Activated gamma-delta T cell treated with Interleukin-2 at 50 U/mL for 16 hours (primary cell): Measurements from ENCODE around the gene ULK4.
"Not testable (repeated sequence)": the region's sequence is repeated elsewhere in the genome, so short reads cannot be mapped to it uniquely, and the experiment has no call there.

ENCODE experiments used
- DNase-seq: peaks from one replicate; pipeline ENCODE4 v3.0.0-alpha.2; 2020

ULK4 gene

GRCh38 chr3:41418961-41419691 lies 542.8 kb downstream of the ULK4 start:
- DNase-seq: peak; percentile 5

GRCh38 chr3:41417574-41417973 lies 544.3 kb downstream of the ULK4 start:
- no peak for DNase-seq

- no peak for DNase-seq
Observed at GRCh38 chr3:41411065-41411464, 550.8 kb downstream of the ULK4 start.

- no peak for DNase-seq
Observed at GRCh38 chr3:41405466-41405865, 556.4 kb downstream of the ULK4 start.

DNA sequence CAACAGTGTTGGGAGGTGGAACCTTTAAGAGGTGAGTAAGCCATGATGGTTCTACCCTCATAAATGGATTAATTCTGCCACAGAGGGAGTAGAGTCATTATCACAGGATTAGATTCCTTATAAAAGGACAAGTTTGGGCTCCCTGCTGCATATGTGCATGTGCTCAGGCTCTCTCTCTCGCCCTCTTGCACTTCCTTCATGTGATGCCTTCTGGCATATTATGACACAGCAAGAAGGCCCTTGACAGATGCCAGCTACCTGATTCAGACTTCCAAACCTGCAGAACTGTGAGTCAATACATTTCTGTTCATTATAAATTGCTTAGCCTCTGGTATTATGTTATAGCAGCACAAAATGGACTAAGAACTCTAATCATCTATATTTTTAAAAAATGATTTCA lies 557.3 kb downstream of the ULK4 start:
- DNase-seq: no peak

GRCh38 chr3:41394896-41395295 lies 567.0 kb downstream of the ULK4 start:
- no peak for DNase-seq

DNA sequence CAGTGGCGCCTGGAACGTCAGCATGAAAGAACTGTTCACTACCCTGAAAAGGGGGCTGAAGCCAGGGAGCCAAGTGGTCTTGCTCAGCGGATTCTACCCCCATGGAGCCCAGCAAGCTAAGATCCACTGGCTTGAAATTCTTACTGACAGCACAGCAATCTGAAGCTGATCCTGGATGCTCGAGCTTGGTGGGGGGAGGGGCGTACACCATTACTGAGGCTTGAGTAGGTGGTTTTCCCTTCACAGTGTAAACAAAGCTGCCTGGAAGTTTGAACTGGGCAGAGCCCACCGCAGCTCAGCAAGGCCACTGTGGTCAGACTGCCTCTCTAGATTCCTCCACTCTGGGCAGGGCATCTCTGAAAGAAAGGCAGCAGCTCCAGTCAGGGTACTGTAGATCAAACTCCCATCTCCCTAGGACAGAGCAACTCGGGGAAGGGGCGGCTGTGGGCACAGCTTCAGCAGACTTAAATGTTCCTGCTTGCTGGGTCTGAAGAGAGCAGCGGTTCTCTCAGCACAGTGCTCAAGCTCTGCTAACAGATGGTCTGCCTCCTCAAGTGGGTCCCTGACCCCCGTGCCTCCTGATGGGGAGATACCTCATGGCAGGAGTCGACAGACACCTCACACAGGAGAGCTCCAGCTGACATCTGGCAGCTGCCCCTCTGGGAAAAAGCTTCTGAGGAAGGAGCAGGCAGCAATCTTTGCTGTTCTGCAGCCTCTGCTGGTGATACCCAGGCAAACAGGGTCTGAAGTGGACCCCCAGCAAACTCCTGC lies 591.0 kb downstream of the ULK4 start:
- not testable (repeated sequence) for DNase-seq

DNA sequence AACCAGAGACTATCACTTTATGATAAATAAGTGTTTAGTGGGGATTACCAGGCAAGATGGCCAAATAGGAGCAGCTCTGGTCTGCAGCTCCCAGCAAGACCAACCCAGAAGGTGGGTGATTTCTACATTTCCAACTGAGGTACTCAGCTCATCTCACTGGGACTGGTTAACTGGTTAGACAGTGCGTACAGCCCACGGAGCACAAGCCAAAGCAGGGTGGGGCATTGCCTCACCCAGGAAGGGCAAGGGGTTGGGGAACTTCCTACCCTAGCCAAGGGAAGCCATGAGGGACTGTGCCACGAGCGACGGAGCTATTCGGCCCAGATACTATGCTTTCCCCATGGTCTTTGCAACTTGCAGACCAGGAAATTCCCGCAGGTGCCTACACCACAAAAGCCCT lies 591.6 kb downstream of the ULK4 start:
- no peak for DNase-seq

- no peak for DNase-seq
Observed at GRCh38 chr3:41369838-41370237, 592.1 kb downstream of the ULK4 start.

GRCh38 chr3:41365973-41366372 lies 595.9 kb downstream of the ULK4 start:
- no peak for DNase-seq

DNA sequence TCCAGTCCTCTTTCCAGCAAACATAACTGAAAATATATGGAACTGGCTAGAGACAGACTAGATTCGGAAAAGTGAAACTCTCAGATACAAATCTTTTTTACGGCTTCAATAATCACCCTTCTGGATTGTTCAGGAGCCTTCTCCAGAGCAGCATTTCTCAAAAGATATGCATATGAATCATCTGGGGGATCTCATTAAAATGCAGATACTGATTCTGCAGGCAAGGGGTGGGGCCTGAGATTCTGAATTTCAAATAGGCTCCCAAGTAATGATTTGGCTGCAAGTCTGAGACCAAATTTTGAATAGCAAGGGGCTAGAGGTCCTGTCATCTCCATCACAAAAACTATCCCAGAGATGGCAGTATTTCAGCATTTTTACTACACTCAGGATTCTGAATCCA lies 597.2 kb downstream of the ULK4 start:
- no peak for DNase-seq

DNA sequence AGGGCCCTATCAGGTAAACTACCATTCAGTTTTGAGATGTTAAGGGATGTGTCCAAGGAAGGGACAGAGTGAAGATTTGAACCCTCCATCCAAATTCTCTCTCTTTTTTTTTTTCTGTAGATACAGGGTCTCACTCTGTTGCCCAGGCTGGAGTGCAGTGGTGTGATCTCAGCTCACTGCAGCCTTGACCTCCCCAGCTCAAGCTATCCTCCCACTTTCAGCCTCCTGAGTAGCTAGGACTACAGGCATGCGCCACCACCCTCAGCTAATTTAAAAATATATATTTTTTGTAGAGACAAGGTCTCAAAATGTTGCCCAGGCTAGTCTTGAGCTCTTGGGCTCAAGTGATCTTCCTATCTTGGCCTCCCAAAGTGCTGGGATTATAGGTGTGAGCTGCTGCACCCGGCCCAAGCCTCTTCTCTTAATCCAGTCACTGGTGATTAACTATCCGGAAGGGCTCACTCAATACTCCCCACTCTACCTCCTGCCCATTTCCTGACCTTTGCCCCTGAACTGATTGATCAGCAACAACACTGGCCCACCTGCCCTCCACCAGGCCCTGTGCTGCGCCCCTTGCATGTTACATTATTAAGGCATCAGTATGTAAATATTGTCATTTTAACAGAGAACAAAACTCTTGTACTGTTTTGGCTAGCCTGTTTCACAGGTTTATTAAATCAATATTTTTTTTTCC lies 597.9 kb downstream of the ULK4 start:
- no peak for DNase-seq

DNA sequence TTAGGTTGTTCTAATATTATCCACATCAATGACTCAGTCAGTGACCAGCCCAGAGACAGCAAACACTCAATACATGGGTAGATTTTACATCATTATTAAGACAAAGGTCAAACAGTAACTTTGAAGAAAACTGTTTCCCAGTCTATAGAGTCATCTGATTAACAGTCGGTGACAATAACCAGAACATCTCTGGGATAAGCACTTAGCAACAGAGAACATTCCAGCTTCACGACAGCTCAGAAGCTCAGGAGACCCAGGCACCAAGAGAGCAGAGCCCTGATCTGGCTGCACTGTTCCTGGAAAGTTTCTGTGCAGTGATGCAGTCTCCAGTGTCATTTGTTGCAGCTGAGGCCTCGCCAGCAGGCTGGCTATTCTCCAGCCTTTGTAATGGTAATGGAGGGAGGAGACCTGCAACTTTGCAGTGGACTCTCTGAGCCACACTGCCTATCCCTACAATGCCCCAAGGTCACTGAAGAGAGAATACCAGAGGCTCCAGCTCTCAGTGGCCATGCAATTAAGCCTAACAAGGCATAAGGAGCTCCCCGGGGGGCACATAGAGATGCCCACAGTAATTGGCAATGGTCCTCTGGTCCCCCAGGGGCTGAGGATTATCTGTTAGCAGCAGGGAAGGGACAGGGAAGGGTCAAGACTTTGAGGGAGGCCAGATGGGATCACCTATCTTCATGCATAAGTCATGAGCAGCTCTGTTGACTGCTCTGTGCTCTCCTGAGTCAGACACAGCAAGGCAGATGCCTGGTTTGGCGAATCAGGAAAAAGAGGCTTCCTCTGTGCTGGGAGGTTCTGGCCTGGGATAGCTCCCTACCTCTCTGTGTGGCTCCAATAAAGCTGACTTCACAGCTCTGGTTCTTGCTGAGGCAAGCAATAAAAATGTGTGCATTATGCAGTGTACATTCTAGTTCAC lies 599.0 kb downstream of the ULK4 start:
- no peak for DNase-seq

- DNase-seq: no peak
Observed at GRCh38 chr3:41357271-41357670, 604.6 kb downstream of the ULK4 start.

GRCh38 chr3:41356775-41357174 lies 605.1 kb downstream of the ULK4 start:
- no peak for DNase-seq

DNA sequence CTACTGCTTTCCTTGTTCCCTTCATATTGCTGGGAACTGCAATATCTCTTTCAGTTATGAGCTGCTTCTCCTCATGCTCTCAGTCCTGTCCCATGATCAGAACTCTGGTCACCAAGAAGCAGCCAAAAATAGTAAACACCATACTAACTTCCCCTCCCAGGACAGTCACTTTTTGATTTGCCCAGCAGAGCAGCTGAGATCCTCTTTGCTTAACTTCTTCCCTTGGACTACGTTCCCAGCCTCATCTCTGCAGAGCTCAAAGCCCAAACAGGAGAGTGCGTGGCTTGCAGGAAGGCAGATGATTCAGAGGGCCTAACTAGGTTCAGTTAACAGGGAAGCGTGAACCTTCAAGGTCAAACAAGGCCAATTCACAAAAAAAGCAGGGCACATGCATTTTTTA lies 609.4 kb downstream of the ULK4 start:
- no peak for DNase-seq

GRCh38 chr3:41350441-41350840 lies 611.5 kb downstream of the ULK4 start:
- DNase-seq: no peak

- no peak for DNase-seq
Observed at GRCh38 chr3:41348401-41348800, 613.5 kb downstream of the ULK4 start.

GRCh38 chr3:41346698-41347270 lies 615.1 kb downstream of the ULK4 start:
- DNase-seq: no peak

GRCh38 chr3:41345788-41346187 lies 616.1 kb downstream of the ULK4 start:
- no peak for DNase-seq

- DNase-seq: no peak
Observed at GRCh38 chr3:41339758-41340157, 622.1 kb downstream of the ULK4 start.

- no peak for DNase-seq
Observed at GRCh38 chr3:41338276-41338675, 623.6 kb downstream of the ULK4 start.
